ENCODE results near the gene GNAS-AS1. TPM values are rescaled to one million over a fixed set of nuclear protein-coding genes. Genes with fewer than 3 reads are reported as not detected.

Gene GNAS-AS1
- total RNA-seq, 6 experiments from 2014 or later: 0.23 to 0.37 (median 0.27) TPM; not detected in 3

- Histone ChIP-seq H3K4me1 (peaks cover 0 to 31% (median 14%) of the 10 kb centered on the region in 4 donors), H3K27ac (no peak overlapping the region)
Measured at GRCh38 chr20:58896820-58897219, 46.1 kb upstream of the GNAS-AS1 start.

GRCh38 chr20:58895448-58896180 lies 44.9 kb upstream of the GNAS-AS1 start:
- WGBS (ENCODE audit: insufficient coverage, low coverage, low lambda C conversion rate, missing lambda C conversion rate): 48% methylated on average over 3 of the region's 13 CpGs
- Histone ChIP-seq H3K27me3 (no peaks in the 10 kb centered on the region), H3K4me1 (peaks cover 0 to 31% (median 14%) of the 10 kb centered on the region in 4 donors), H3K9me3 (no peaks in the 10 kb centered on the region), H3K36me3 (peaks cover 0 to 21% (median 2%) of the 10 kb centered on the region in 4 donors), H3K4me3 (no peak overlapping the region), H3K27ac (no peak overlapping the region)
- intact Hi-C loops (cut with DNase I): loop anchor here in 1 of 2 donors (10.0 kb wide), 2 partner anchors 119 to 149 kb away; partner anchors contain the start of genes PRELID3B and TUBB1
- ATAC-seq: no peak
- TF ChIP-seq POLR2A (IDR thresholded peaks at IDR 0.05) (no peak), CTCF (IDR thresholded peaks at IDR 0.05) (no peak)
- peak in 1 of 3 donors; percentile 26 for DNase-seq

More at GRCh38 chr20:58896820-58897219, 46.1 kb upstream of the GNAS-AS1 start:
- no peak for DNase-seq
- TF ChIP-seq CTCF (IDR thresholded peaks at IDR 0.05) (no peak), POLR2A (IDR thresholded peaks at IDR 0.05) (no peak)
- Histone ChIP-seq H3K9me3 (no peaks in the 10 kb centered on the region), H3K27me3 (no peaks in the 10 kb centered on the region), H3K4me3 (no peak overlapping the region), H3K36me3 (peaks cover 0 to 21% (median 2%) of the 10 kb centered on the region in 4 donors)
- intact Hi-C loops (cut with DNase I): loop anchor here in 1 of 2 donors (10.0 kb wide), 2 partner anchors 118 to 148 kb away; partner anchors contain the start of genes PRELID3B and TUBB1
- 49% methylated on average over 3 of the region's 3 CpGs for WGBS (ENCODE audit: insufficient coverage, low coverage, low lambda C conversion rate, missing lambda C conversion rate)
- ATAC-seq: no peak

GRCh38 chr20:58894652-58895447 lies 44.1 kb upstream of the GNAS-AS1 start:
- H3K36me3 ChIP-seq: peaks cover 0 to 19% (median 2%) of the 10 kb centered on the region in 4 donors
- H3K27me3 ChIP-seq: no peaks in the 10 kb centered on the region
- H3K9me3 ChIP-seq: no peaks in the 10 kb centered on the region
- H3K27ac ChIP-seq: no peak overlapping the region
- TF ChIP-seq CTCF (IDR thresholded peaks at IDR 0.05): no peak
- TF ChIP-seq POLR2A (IDR thresholded peaks at IDR 0.05): no peak
- no peak overlapping the region for H3K4me3 ChIP-seq
- ATAC-seq (no peak), DNase-seq (no peak)
- H3K4me1 ChIP-seq: peaks cover 0 to 31% (median 14%) of the 10 kb centered on the region in 4 donors
- intact Hi-C loops (cut with DNase I): loop anchor here in 1 of 2 donors (10.0 kb wide), 2 partner anchors 120 to 150 kb away; partner anchors contain the start of genes PRELID3B and TUBB1
- 13% methylated on average over 5 of the region's 5 CpGs for WGBS (ENCODE audit: insufficient coverage, low coverage, low lambda C conversion rate, missing lambda C conversion rate)

- no peak for TF ChIP-seq POLR2A (IDR thresholded peaks at IDR 0.05)
- no peak for TF ChIP-seq CTCF (IDR thresholded peaks at IDR 0.05)
- Histone ChIP-seq H3K4me3 (peak overlapping the region in 1 of 3 donors; percentile 71), H3K9me3 (no peaks in the 10 kb centered on the region), H3K4me1 (peaks cover 0 to 31% (median 14%) of the 10 kb centered on the region in 4 donors), H3K27me3 (no peaks in the 10 kb centered on the region), H3K27ac (peak overlapping the region in 2 of 3 donors; percentile 81 to 95), H3K36me3 (peaks cover 0 to 8% (median 2%) of the 10 kb centered on the region in 4 donors)
- no peak for ATAC-seq
- 46% methylated on average over 5 of the region's 5 CpGs for WGBS (ENCODE audit: insufficient coverage, low coverage, low lambda C conversion rate, missing lambda C conversion rate)
- intact Hi-C loops (cut with DNase I): loop anchor here in 1 of 2 donors (10.0 kb wide), 2 partner anchors 121 to 151 kb away; partner anchors contain the start of genes PRELID3B and TUBB1
- no peak for DNase-seq
Measured at GRCh38 chr20:58893355-58894120, 42.8 kb upstream of the GNAS-AS1 start.
